ENCODE data around the gene PIK3IP1.

PIK3IP1 gene

GRCh38 chr22:31308181-31308580, 15.9 kb upstream of the PIK3IP1 start:
- DNase-seq = no peak

GRCh38 chr22:31305194-31305593, 12.9 kb upstream of the PIK3IP1 start:
- DNase-seq = no peak

GRCh38 chr22:31302537-31302936, 10.2 kb upstream of the PIK3IP1 start:
- no peak for DNase-seq

GRCh38 chr22:31302006-31302405, 9.7 kb upstream of the PIK3IP1 start:
- DNase-seq = no peak

- DNase-seq = no peak
These were observed 8.6 kb upstream of the PIK3IP1 start for GRCh38 chr22:31300896-31301295.

GRCh38 chr22:31295831-31296657, 3.8 kb upstream of the PIK3IP1 start:
- no peak for DNase-seq

- DNase-seq = no peak
These were observed 3.1 kb upstream of the PIK3IP1 start for GRCh38 chr22:31295360-31295759.

GRCh38 chr22:31291481-31292235, 630 bp downstream of the PIK3IP1 start:
- DNase-seq = no peak

GRCh38 chr22:31290494-31291471, 1.5 kb downstream of the PIK3IP1 start:
- no peak for DNase-seq

GRCh38 chr22:31289344-31289743, 2.9 kb downstream of the PIK3IP1 start:
- DNase-seq = no peak

- DNase-seq = no peak
These were observed 3.6 kb downstream of the PIK3IP1 start for GRCh38 chr22:31288496-31289240.

GRCh38 chr22:31287818-31288495, 4.3 kb downstream of the PIK3IP1 start:
- DNase-seq = no peak

- no peak for DNase-seq
These were observed 5.7 kb downstream of the PIK3IP1 start for GRCh38 chr22:31286360-31287255.

- DNase-seq = no peak
These were observed 7.8 kb downstream of the PIK3IP1 start for GRCh38 chr22:31284281-31285155.

GRCh38 chr22:31282748-31283468, 9.4 kb downstream of the PIK3IP1 start:
- DNase-seq = no peak

- no peak for DNase-seq
These were observed 10.6 kb downstream of the PIK3IP1 start for GRCh38 chr22:31281733-31282132.

- no peak for DNase-seq
These were observed 12.3 kb downstream of the PIK3IP1 start for GRCh38 chr22:31279821-31280505.

GRCh38 chr22:31279327-31279669, 13.0 kb downstream of the PIK3IP1 start:
- no peak for DNase-seq

Data from NCI-H1436 treated with DMSO at 0.1 percent for 48 hours (cell line).